GM12874 (cell line): ENCODE results near the gene DGKZ.

Source experiments
- TF ChIP-seq, protein P1 (sequence below): IDR thresholded peaks from 2 replicates; pipeline ENCODE4 v1.5.1; 2011; ENCODE audit warnings: low read depth, mild to moderate bottlenecking, control low read depth, low read length, moderate library complexity; ENCODE audit not compliant: insufficient read depth

DGKZ gene

DNA sequence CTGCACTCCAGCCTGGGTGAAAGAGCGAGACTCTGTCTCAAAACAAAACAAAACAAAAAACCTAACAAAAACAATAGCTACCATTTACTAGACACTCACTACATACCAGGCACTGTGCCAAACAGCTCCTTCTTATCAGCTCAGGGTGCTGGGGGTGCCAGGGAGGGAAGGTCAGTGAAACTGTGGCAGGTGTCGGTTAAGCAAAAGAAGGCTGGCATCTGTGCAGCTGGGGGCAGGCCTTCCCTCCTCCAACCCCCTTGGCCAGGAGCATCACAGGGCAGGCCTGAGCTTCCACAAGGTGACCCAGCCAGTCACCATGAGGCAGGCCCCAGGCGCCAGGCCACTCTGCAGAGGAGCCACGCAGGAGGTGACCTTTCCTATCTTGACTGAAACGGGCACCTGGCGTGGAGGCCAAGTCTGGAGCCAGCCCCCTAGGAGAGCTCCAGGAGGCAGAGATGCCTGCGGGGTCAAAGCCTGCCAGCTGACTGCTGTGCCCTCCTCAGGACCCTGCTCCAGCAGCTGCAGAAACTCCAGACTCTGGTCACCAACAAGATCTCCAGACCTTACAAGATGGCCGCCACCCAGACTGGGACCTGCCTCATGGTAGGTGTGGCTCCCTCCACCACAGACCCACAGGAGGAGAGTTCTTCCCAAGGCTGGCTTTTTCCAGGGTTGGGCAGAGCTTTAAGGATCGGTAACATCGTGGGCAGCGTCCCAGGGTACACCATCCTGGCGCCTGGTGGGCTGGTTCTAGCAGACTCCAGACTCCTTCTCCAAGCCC lies 31.3 kb upstream of the DGKZ start:
- TF ChIP-seq, protein P1, sequence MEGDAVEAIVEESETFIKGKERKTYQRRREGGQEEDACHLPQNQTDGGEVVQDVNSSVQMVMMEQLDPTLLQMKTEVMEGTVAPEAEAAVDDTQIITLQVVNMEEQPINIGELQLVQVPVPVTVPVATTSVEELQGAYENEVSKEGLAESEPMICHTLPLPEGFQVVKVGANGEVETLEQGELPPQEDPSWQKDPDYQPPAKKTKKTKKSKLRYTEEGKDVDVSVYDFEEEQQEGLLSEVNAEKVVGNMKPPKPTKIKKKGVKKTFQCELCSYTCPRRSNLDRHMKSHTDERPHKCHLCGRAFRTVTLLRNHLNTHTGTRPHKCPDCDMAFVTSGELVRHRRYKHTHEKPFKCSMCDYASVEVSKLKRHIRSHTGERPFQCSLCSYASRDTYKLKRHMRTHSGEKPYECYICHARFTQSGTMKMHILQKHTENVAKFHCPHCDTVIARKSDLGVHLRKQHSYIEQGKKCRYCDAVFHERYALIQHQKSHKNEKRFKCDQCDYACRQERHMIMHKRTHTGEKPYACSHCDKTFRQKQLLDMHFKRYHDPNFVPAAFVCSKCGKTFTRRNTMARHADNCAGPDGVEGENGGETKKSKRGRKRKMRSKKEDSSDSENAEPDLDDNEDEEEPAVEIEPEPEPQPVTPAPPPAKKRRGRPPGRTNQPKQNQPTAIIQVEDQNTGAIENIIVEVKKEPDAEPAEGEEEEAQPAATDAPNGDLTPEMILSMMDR: no peak

DNA sequence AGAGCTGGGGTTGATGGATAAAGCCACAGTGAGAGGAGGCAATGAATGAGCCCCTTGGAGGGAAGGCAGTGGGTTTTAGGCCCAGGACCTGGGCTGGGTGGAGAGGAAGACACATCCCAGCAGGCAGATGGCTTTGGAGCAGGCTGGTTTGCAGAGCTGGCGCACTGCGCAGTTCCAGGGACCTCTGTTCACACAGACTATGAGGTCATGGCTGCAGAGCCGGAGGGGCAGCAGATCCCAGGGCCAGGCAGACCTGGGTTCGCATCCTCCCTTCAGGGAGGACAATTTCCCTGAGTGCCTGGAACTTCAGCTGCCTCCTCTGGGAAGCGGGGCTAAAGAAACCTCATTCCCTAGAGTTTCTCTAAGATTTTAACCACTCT lies 28.2 kb upstream of the DGKZ start:
- TF ChIP-seq, protein P1: no peak

GRCh38 chr11:46321757-46322156 lies 25.5 kb upstream of the DGKZ start:
- TF ChIP-seq, protein P1: no peak

- TF ChIP-seq, protein P1: peak; percentile 30; the same call in 1 of the 2 replicates
Measured at GRCh38 chr11:46322759-46323158, 24.5 kb upstream of the DGKZ start.

GRCh38 chr11:46326813-46327416 lies 20.3 kb upstream of the DGKZ start:
- TF ChIP-seq, protein P1: no peak

GRCh38 chr11:46327829-46328228 lies 19.4 kb upstream of the DGKZ start:
- TF ChIP-seq, protein P1: no peak

- TF ChIP-seq, protein P1: no peak
Measured at GRCh38 chr11:46330154-46330553, 17.1 kb upstream of the DGKZ start.
